Measurements from ENCODE around the gene NBAS. TPM values are rescaled to one million over a fixed set of nuclear protein-coding genes. Genes with fewer than 3 reads are reported as not detected.

Gene NBAS
- total and polyA plus RNA-seq, 4 donors, result 55.6 to 105 (median 73.0) TPM

DNA sequence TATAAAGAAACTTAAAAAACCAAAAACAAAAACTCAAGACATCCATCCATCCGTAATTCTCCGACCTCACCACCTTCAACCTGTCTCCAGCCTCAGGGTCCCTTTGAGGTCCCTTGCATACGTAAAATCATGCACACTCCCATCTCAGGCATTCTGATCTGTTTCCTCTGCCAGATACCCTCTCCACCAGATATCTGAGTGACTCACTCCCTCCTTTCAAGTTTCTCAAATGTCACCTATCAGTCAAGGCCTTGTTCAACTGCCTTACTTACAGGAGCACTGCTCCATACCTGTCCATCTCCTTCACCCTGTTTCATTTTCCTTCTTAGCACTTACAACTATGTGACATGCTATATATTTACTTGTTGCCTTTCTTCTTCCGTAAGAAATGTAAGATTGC is 369.3 kb downstream of the NBAS start:
- no peaks in the 10 kb centered on the region for H3K36me3 ChIP-seq (ENCODE audit: control insufficient read depth, insufficient read depth, low read length)
- H3K9me3 ChIP-seq (ENCODE audit: control insufficient read depth, insufficient read depth, low read length), result no peaks in the 10 kb centered on the region
- no peak overlapping the region for H3K4me3 ChIP-seq (ENCODE audit: low read depth, low read length)
- H3K4me1 ChIP-seq (ENCODE audit: control insufficient read depth, insufficient read depth, low read length), result no peaks in the 10 kb centered on the region
- 94% methylated on average over 3 of the region's 4 CpGs for WGBS (ENCODE audit: insufficient coverage)
- no peak for DNase-seq (ENCODE audit: low read depth in 4 of 6, low spot score in 6 of 6)
- no peaks in the 10 kb centered on the region for H3K27me3 ChIP-seq (ENCODE audit: control insufficient read depth, insufficient read depth, low read length)
- no peak overlapping the region for H3K27ac ChIP-seq (ENCODE audit: low read depth, low read length)

DNA sequence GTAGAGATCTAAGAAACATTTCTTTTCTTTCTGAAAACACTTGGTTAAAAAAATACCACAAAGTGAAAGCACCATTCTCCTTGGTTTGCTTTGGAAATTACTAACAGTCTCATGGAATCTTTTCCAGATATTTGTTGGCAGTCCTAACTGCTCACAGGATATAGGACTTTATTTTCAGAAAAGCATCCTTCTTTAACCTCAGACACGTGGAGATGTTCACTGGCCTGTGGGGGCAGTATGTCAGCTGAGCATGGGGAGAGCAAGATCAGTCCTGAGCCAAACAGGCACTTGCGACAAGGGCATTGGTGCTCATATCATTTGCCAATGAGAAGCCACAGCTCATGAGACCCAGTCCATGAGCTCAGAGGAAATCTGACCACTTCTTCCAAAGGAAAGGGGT is 371.9 kb downstream of the NBAS start:
- Histone ChIP-seq H3K4me1 (ENCODE audit: control insufficient read depth, insufficient read depth, low read length) (no peaks in the 10 kb centered on the region), H3K4me3 (ENCODE audit: low read depth, low read length) (no peak overlapping the region), H3K27ac (ENCODE audit: low read depth, low read length) (no peak overlapping the region), H3K36me3 (ENCODE audit: control insufficient read depth, insufficient read depth, low read length) (no peaks in the 10 kb centered on the region), H3K27me3 (ENCODE audit: control insufficient read depth, insufficient read depth, low read length) (no peaks in the 10 kb centered on the region), H3K9me3 (ENCODE audit: control insufficient read depth, insufficient read depth, low read length) (no peaks in the 10 kb centered on the region)
- no peak for DNase-seq (ENCODE audit: low read depth in 4 of 6, low spot score in 6 of 6)
- 80% methylated on average over 2 of the region's 2 CpGs for WGBS (ENCODE audit: insufficient coverage)

DNA sequence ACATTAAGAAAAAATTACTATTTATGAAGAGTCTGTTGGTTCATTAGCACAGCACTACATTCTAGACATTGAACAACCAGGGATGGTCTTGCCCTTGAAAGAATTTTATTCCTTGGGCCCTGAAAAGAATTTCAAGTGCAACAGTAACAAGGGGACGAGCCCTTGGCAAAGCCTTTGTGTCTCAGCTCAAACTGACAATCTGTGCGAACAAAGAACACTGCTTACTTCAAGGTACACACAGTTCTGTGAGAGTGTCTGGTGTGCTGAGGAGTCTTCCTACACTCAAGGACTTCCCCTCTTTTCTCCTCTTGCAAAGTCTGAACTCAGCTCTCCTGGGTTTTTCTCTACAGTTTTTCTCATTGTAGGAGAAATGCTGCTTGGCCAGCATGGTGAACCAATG is 373.4 kb downstream of the NBAS start:
- no CpG with 5 or more reads among the region's 2 CpGs for WGBS (ENCODE audit: insufficient coverage)
- no peaks in the 10 kb centered on the region for H3K36me3 ChIP-seq (ENCODE audit: control insufficient read depth, insufficient read depth, low read length)

DNA sequence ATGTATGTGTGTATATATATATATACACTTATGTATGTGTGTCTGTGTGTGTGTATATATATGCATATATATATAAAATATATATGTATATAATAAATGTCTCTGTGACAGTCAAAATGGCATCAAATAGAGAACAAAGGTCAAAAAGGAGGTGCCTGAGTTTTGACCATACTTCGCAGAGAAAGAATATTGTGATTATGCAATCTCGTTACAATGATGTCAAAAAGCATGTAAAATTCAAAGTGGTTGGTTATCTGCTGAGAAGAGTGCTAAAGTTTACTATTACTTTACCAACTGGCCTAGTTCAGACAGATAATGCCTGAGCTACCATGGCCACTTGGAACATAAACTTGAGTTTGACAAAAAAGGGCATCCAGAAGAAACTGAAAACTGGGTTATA is 375.0 kb downstream of the NBAS start:
- peaks cover 4% of the 10 kb centered on the region for H3K36me3 ChIP-seq (ENCODE audit: control insufficient read depth, insufficient read depth, low read length)
- WGBS (ENCODE audit: insufficient coverage), result 100% methylated on average over 1 of the region's 2 CpGs
- no peaks in the 10 kb centered on the region for H3K9me3 ChIP-seq (ENCODE audit: control insufficient read depth, insufficient read depth, low read length)
- H3K27ac ChIP-seq (ENCODE audit: low read depth, low read length), result no peak overlapping the region
- H3K27me3 ChIP-seq (ENCODE audit: control insufficient read depth, insufficient read depth, low read length), result no peaks in the 10 kb centered on the region
- H3K4me1 ChIP-seq (ENCODE audit: control insufficient read depth, insufficient read depth, low read length), result no peaks in the 10 kb centered on the region
- DNase-seq (ENCODE audit: low read depth in 4 of 6, low spot score in 6 of 6), result no peak
- no peak overlapping the region for H3K4me3 ChIP-seq (ENCODE audit: low read depth, low read length)

More for the DNA sequence above, 373.4 kb downstream of the NBAS start:
- no peaks in the 10 kb centered on the region for H3K4me1 ChIP-seq (ENCODE audit: control insufficient read depth, insufficient read depth, low read length)
- DNase-seq (ENCODE audit: low read depth in 4 of 6, low spot score in 6 of 6), result no peak
- H3K27ac ChIP-seq (ENCODE audit: low read depth, low read length), result no peak overlapping the region
- no peak overlapping the region for H3K4me3 ChIP-seq (ENCODE audit: low read depth, low read length)
- no peaks in the 10 kb centered on the region for H3K9me3 ChIP-seq (ENCODE audit: control insufficient read depth, insufficient read depth, low read length)
- no peaks in the 10 kb centered on the region for H3K27me3 ChIP-seq (ENCODE audit: control insufficient read depth, insufficient read depth, low read length)

DNA sequence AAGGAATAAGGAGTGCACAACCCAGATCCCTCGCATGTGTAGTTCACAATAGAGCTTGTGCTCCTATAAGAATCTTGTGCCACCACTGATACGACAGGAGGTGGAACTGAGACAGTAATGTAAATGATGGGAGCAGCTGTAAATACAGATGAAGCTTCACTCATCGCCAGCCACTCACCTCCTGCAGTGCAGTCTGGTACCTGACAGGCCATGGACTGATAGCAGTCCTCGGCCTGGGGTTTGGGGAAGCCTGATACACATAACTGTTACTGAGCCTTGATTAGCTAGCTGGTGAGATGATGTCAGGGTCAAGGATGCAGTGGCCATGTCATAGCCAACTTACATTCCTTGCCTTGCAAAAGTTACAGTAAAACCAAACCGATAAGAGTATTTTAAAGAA is 376.6 kb downstream of the NBAS start:
- H3K4me1 ChIP-seq (ENCODE audit: control insufficient read depth, insufficient read depth, low read length), result peaks cover 3% of the 10 kb centered on the region
- H3K9me3 ChIP-seq (ENCODE audit: control insufficient read depth, insufficient read depth, low read length), result no peaks in the 10 kb centered on the region
- peaks cover 4% of the 10 kb centered on the region for H3K36me3 ChIP-seq (ENCODE audit: control insufficient read depth, insufficient read depth, low read length)
- no peak for DNase-seq (ENCODE audit: low read depth in 4 of 6, low spot score in 6 of 6)
- 100% methylated on average over 2 of the region's 5 CpGs for WGBS (ENCODE audit: insufficient coverage)
- H3K27me3 ChIP-seq (ENCODE audit: control insufficient read depth, insufficient read depth, low read length), result no peaks in the 10 kb centered on the region
- no peak overlapping the region for H3K4me3 ChIP-seq (ENCODE audit: low read depth, low read length)
- no peak overlapping the region for H3K27ac ChIP-seq (ENCODE audit: low read depth, low read length)

DNA sequence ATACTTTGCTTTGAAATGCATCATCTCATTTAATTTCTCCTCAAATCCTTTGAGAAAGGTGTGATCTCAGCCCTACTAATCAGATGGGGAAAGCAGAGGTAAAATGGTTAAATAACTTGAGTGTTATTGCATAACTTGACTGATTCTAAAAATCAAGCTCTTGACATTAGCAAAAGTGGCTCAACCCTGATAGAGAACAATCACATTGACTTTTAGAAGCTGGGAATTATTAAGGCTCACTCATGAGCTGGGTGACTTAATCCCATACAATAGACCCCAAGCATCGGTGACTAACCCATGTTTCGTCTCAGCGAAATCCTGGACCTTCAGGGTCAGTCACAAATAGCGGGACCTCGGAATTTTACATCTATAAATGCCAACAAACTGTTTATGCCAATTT is 378.9 kb downstream of the NBAS start:
- Histone ChIP-seq H3K4me1 (ENCODE audit: control insufficient read depth, insufficient read depth, low read length) (peaks cover 3% of the 10 kb centered on the region), H3K4me3 (ENCODE audit: low read depth, low read length) (no peak overlapping the region), H3K36me3 (ENCODE audit: control insufficient read depth, insufficient read depth, low read length) (peaks cover 4% of the 10 kb centered on the region), H3K27ac (ENCODE audit: low read depth, low read length) (no peak overlapping the region), H3K9me3 (ENCODE audit: control insufficient read depth, insufficient read depth, low read length) (no peaks in the 10 kb centered on the region), H3K27me3 (ENCODE audit: control insufficient read depth, insufficient read depth, low read length) (no peaks in the 10 kb centered on the region)
- WGBS (ENCODE audit: insufficient coverage), result 90% methylated on average over 3 of the region's 5 CpGs
- DNase-seq (ENCODE audit: low read depth in 4 of 6, low spot score in 6 of 6), result no peak

DNA sequence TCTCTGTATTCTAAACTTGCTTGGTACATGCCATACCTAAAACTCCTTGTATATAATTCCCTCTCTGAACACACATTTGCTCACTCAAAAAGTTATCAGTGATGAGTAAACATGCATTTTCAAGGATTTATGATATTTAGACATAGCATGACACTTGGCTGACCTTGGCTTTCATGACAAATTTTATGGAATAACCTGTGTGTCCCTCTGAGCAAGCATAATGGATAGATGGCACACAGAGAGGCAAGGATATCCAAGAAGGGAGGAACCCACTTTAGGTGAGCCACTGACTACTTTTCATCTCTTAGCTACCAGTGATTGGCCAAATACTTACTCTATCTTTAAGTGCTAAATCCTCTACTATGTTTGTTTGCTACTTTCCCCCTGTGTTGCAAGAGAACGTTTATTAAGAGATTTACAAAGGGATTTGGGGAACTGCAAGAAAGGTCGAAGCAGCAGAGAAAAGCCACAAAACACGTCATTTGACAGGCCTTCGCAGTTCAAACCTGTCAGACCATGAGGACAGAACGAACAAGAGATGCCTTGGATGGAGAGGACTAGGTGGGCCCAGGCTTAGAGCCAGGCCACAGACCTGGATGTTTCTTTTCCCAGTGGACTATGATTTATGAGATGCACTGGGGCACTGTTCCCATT is 379.9 kb downstream of the NBAS start:
- peaks cover 3% of the 10 kb centered on the region for H3K4me1 ChIP-seq (ENCODE audit: control insufficient read depth, insufficient read depth, low read length)
- H3K36me3 ChIP-seq (ENCODE audit: control insufficient read depth, insufficient read depth, low read length), result peaks cover 4% of the 10 kb centered on the region
- no peaks in the 10 kb centered on the region for H3K27me3 ChIP-seq (ENCODE audit: control insufficient read depth, insufficient read depth, low read length)
- DNase-seq (ENCODE audit: low read depth in 4 of 6, low spot score in 6 of 6), result no peak
- H3K27ac ChIP-seq (ENCODE audit: low read depth, low read length), result no peak overlapping the region
- H3K4me3 ChIP-seq (ENCODE audit: low read depth, low read length), result no peak overlapping the region
- no peaks in the 10 kb centered on the region for H3K9me3 ChIP-seq (ENCODE audit: control insufficient read depth, insufficient read depth, low read length)
- 89% methylated on average over 5 of the region's 5 CpGs for WGBS (ENCODE audit: insufficient coverage)

DNA sequence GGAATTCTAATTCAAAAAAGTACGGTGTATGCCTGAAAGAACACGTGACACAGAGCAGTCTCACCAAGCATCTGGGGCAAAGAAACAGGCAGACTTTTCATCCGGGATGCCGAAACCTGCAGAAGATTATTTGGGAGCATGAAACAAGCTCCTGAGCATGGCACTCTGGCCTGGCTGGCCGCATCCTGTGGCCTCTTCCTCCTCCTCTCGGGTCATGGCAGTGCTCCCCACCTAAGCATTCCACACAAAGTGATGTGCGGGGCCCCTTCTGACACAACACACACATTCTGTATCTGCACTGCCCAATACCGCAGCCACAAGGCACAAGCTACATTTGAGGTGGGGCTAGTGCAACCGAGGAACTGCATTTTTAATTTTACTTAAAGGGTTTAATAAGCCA is 380.8 kb downstream of the NBAS start:
- peaks cover 4% of the 10 kb centered on the region for H3K36me3 ChIP-seq (ENCODE audit: control insufficient read depth, insufficient read depth, low read length)
- peaks cover 3% of the 10 kb centered on the region for H3K4me1 ChIP-seq (ENCODE audit: control insufficient read depth, insufficient read depth, low read length)
- DNase-seq (ENCODE audit: low read depth in 4 of 6, low spot score in 6 of 6), result no peak
- H3K9me3 ChIP-seq (ENCODE audit: control insufficient read depth, insufficient read depth, low read length), result no peaks in the 10 kb centered on the region
- no peak overlapping the region for H3K27ac ChIP-seq (ENCODE audit: low read depth, low read length)
- WGBS (ENCODE audit: insufficient coverage), result 86% methylated on average over 8 of the region's 9 CpGs
- no peak overlapping the region for H3K4me3 ChIP-seq (ENCODE audit: low read depth, low read length)
- no peaks in the 10 kb centered on the region for H3K27me3 ChIP-seq (ENCODE audit: control insufficient read depth, insufficient read depth, low read length)

DNA sequence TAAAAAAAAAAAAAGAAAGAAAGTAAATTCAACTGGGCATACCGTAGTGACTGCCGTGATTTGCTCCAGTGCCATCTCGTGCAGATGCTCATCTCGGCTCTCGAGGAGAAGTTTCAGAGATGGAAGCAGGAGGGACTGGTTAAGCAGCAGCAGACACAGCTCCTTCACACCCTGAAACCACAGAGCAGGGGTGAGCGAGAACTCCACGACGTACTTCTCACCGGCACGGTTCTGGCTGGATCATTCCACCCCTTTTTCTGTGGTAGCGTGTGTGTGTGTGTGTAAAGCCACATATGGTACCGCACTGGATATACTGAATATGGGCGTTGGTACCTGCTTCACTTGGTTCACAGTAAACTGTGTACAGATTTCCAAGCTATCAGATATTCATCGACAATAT is 382.2 kb downstream of the NBAS start:
- WGBS (ENCODE audit: insufficient coverage), result 86% methylated on average over 6 of the region's 14 CpGs
- H3K4me3 ChIP-seq (ENCODE audit: low read depth, low read length), result no peak overlapping the region
- no peak for DNase-seq (ENCODE audit: low read depth in 4 of 6, low spot score in 6 of 6)
- peaks cover 3% of the 10 kb centered on the region for H3K4me1 ChIP-seq (ENCODE audit: control insufficient read depth, insufficient read depth, low read length)
- no peaks in the 10 kb centered on the region for H3K9me3 ChIP-seq (ENCODE audit: control insufficient read depth, insufficient read depth, low read length)
- no peaks in the 10 kb centered on the region for H3K27me3 ChIP-seq (ENCODE audit: control insufficient read depth, insufficient read depth, low read length)
- H3K36me3 ChIP-seq (ENCODE audit: control insufficient read depth, insufficient read depth, low read length), result peaks cover 4% of the 10 kb centered on the region
- no peak overlapping the region for H3K27ac ChIP-seq (ENCODE audit: low read depth, low read length)

DNA sequence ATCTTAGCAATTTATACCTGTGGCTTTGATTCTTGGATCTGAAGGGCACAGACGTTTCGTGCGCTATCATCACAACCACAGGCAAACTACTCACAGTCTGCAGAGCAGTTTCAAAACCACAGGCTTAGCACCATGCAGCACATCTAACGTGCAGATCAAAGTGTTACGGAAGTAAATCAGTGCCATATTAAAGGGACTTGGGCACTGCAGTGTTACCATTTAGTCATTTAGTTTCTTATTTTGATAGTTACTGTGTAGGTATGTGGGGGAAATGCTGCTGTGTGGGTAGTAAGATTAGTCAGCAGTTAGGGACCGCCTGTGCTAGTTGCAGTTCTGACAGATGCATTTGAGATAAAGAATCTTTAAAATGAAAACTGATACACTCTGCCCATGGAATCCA is 384.0 kb downstream of the NBAS start:
- Histone ChIP-seq H3K9me3 (ENCODE audit: control insufficient read depth, insufficient read depth, low read length) (no peaks in the 10 kb centered on the region), H3K4me3 (ENCODE audit: low read depth, low read length) (no peak overlapping the region), H3K4me1 (ENCODE audit: control insufficient read depth, insufficient read depth, low read length) (peaks cover 3% of the 10 kb centered on the region), H3K36me3 (ENCODE audit: control insufficient read depth, insufficient read depth, low read length) (peaks cover 4% of the 10 kb centered on the region), H3K27ac (ENCODE audit: low read depth, low read length) (no peak overlapping the region), H3K27me3 (ENCODE audit: control insufficient read depth, insufficient read depth, low read length) (no peaks in the 10 kb centered on the region)
- DNase-seq (ENCODE audit: low read depth in 4 of 6, low spot score in 6 of 6), result peak in 1 of 6 donors; percentile 65
- WGBS (ENCODE audit: insufficient coverage), result 100% methylated on average over 2 of the region's 6 CpGs
